Measurements from ENCODE around the gene ZDHHC11B.

- no peak for TF ChIP-seq CTCF (IDR thresholded peaks at IDR 0.05; ENCODE audit: low read depth, low read length)
- TF ChIP-seq EZH2phosphoT487 (IDR thresholded peaks at IDR 0.05; ENCODE audit: low read depth) = no peak
These were observed 99.7 kb downstream of the ZDHHC11B start for GRCh38 chr5:684751-685216.

All from OCI-LY3 (cell line).